ACC112 (cell line): ENCODE measurements around the gene CCDC192.
"Not testable (repeated sequence)": the region's sequence is repeated elsewhere in the genome, so short reads cannot be mapped to it uniquely, and the experiment has no call there.

ENCODE experiments used
- H2AFZ ChIP-seq: fragments of 200-600 bp; sonication (generic); one replicate; pipeline ENCODE4 v1.6.0; 2017; ENCODE audit warnings: antibody characterized with exemption, low read length; ENCODE audit not compliant: unreplicated experiment
- H3K27ac ChIP-seq: fragments of 200-600 bp; sonication (generic); 2 replicates; pipeline ENCODE4 v1.5.1; 2014; ENCODE audit warnings: low read depth, mild to moderate bottlenecking, antibody characterized with exemption, low read length, moderate library complexity
- H3K27me3 ChIP-seq: fragments of 200-600 bp; sonication (generic); 2 replicates; pipeline ENCODE4 v1.6.1; 2014; ENCODE audit warnings: mild to moderate bottlenecking, antibody characterized with exemption, low read length, moderate library complexity, mixed read lengths; ENCODE audit not compliant: insufficient read depth
- H3K36me3 ChIP-seq: fragments of 200-600 bp; sonication (generic); 2 replicates; pipeline ENCODE4 v1.6.1; 2016; ENCODE audit warnings: mild to moderate bottlenecking, antibody characterized with exemption, low read length, moderate library complexity, mixed read lengths; ENCODE audit not compliant: insufficient read depth
- H3K4me1 ChIP-seq: fragments of 200-600 bp; sonication (generic); one replicate; pipeline ENCODE4 v1.6.1; 2016; ENCODE audit warnings: low read length, mixed read lengths; ENCODE audit not compliant: insufficient read depth, unreplicated experiment, control insufficient read depth
- H3K4me3 ChIP-seq: fragments of 200-600 bp; sonication (generic); 2 replicates; pipeline ENCODE4 v1.5.1; 2014; ENCODE audit warnings: mild to moderate bottlenecking, low read depth, low read length
- H3K79me2 ChIP-seq: fragments of 200-600 bp; sonication (generic); one replicate; pipeline ENCODE4 v1.6.0; 2016; ENCODE audit warnings: low read length; ENCODE audit not compliant: control insufficient read depth, unreplicated experiment, insufficient read depth

Gene CCDC192

GRCh38 chr5:127702926-127703561, at the start of gene CCDC192:
Gene CCDC192, plus strand, starts transcription at chr5:127703391. Its CDS starts 55 bp downstream, at chr5:127703446.
- Histone ChIP-seq H3K27ac (no peak within 1 kb of the TSS), H3K27me3 (no peaks in the 10 kb centered on the region), H3K36me3 (no peaks in the 10 kb centered on the region), H3K4me3 (no peak within 1 kb of the TSS), H2AFZ (no peak within 1 kb of the TSS), H3K4me1 (peaks cover 11% of the 10 kb centered on the region), H3K79me2 (no peaks in the 10 kb centered on the region)

- H3K27me3 ChIP-seq, result 0 out of 2 replicates have a peak, but pooled peaks cover 4% of the 10 kb centered on the region
- H3K4me3 ChIP-seq, result no peak overlapping the region
- H3K36me3 ChIP-seq, result no peaks in the 10 kb centered on the region
- no peaks in the 10 kb centered on the region for H3K4me1 ChIP-seq
- no peak overlapping the region for H2AFZ ChIP-seq
- H3K79me2 ChIP-seq, result no peaks in the 10 kb centered on the region
- no peak overlapping the region for H3K27ac ChIP-seq
Observed at GRCh38 chr5:127656825-127657224, 46.4 kb upstream of the CCDC192 start.

GRCh38 chr5:127660047-127660733, 43.0 kb upstream of the CCDC192 start:
- Histone ChIP-seq H3K27ac (no peak overlapping the region), H3K79me2 (no peaks in the 10 kb centered on the region), H3K27me3 (no peaks in the 10 kb centered on the region), H2AFZ (no peak overlapping the region), H3K4me1 (no peaks in the 10 kb centered on the region), H3K4me3 (no peak overlapping the region), H3K36me3 (no peaks in the 10 kb centered on the region)

GRCh38 chr5:127664093-127664492, 39.1 kb upstream of the CCDC192 start:
- H2AFZ ChIP-seq, result no peak overlapping the region
- H3K27ac ChIP-seq, result no peak overlapping the region
- H3K36me3 ChIP-seq, result no peaks in the 10 kb centered on the region
- peaks cover 3% of the 10 kb centered on the region for H3K4me1 ChIP-seq
- H3K27me3 ChIP-seq, result no peaks in the 10 kb centered on the region
- H3K79me2 ChIP-seq, result no peaks in the 10 kb centered on the region
- H3K4me3 ChIP-seq, result no peak overlapping the region

GRCh38 chr5:127665641-127666040, 37.5 kb upstream of the CCDC192 start:
- H3K27me3 ChIP-seq, result no peaks in the 10 kb centered on the region
- H3K4me1 ChIP-seq, result peaks cover 3% of the 10 kb centered on the region
- no peak overlapping the region for H3K4me3 ChIP-seq
- no peak overlapping the region for H3K27ac ChIP-seq
- no peak overlapping the region for H2AFZ ChIP-seq
- H3K36me3 ChIP-seq, result no peaks in the 10 kb centered on the region
- no peaks in the 10 kb centered on the region for H3K79me2 ChIP-seq

- H3K4me1 ChIP-seq, result peaks cover 3% of the 10 kb centered on the region
- no peak overlapping the region for H3K4me3 ChIP-seq
- H3K36me3 ChIP-seq, result no peaks in the 10 kb centered on the region
- no peaks in the 10 kb centered on the region for H3K79me2 ChIP-seq
- H3K27ac ChIP-seq, result no peak overlapping the region
- no peaks in the 10 kb centered on the region for H3K27me3 ChIP-seq
- peak overlapping the region; percentile 21 for H2AFZ ChIP-seq
Observed at GRCh38 chr5:127666043-127666716, 37.0 kb upstream of the CCDC192 start.

GRCh38 chr5:127667926-127668325, 35.3 kb upstream of the CCDC192 start:
- Histone ChIP-seq H2AFZ (no peak overlapping the region), H3K27ac (no peak overlapping the region)

GRCh38 chr5:127671218-127671617, 32.0 kb upstream of the CCDC192 start:
- H3K79me2 ChIP-seq, result no peaks in the 10 kb centered on the region
- H3K4me1 ChIP-seq, result peaks cover 2% of the 10 kb centered on the region
- no peaks in the 10 kb centered on the region for H3K36me3 ChIP-seq
- no peak overlapping the region for H2AFZ ChIP-seq
- H3K27me3 ChIP-seq, result no peaks in the 10 kb centered on the region
- no peak overlapping the region for H3K4me3 ChIP-seq
- H3K27ac ChIP-seq, result no peak overlapping the region

More at GRCh38 chr5:127667926-127668325, 35.3 kb upstream of the CCDC192 start:
- Histone ChIP-seq H3K79me2 (no peaks in the 10 kb centered on the region), H3K4me1 (peaks cover 3% of the 10 kb centered on the region), H3K4me3 (no peak overlapping the region), H3K36me3 (no peaks in the 10 kb centered on the region), H3K27me3 (no peaks in the 10 kb centered on the region)

- Histone ChIP-seq H2AFZ (no peak overlapping the region), H3K27me3 (no peaks in the 10 kb centered on the region), H3K79me2 (no peaks in the 10 kb centered on the region), H3K36me3 (no peaks in the 10 kb centered on the region), H3K4me3 (no peak overlapping the region), H3K4me1 (no peaks in the 10 kb centered on the region), H3K27ac (no peak overlapping the region)
Observed at GRCh38 chr5:127673117-127673800, 29.9 kb upstream of the CCDC192 start.

GRCh38 chr5:127676951-127677350, 26.2 kb upstream of the CCDC192 start:
- not testable (repeated sequence) for H3K27me3 ChIP-seq, H3K79me2 ChIP-seq, H2AFZ ChIP-seq, H3K4me1 ChIP-seq, H3K27ac ChIP-seq, H3K36me3 ChIP-seq, H3K4me3 ChIP-seq
